GM18868 (cell line): Measurements from ENCODE around the gene TRPV5.

Experiments used
- ATAC-seq: cut with Tn5 transposase; IDR thresholded peaks from one replicate; pipeline ENCODE4 v1.9.1; 2021; ENCODE audit warnings: mild to moderate bottlenecking, moderate library complexity; ENCODE audit not compliant: unreplicated experiment

TRPV5 gene

GRCh38 chr7:142887282-142888015 lies 46.1 kb downstream of the TRPV5 start:
- no peak for ATAC-seq

- no peak for ATAC-seq
Observed at GRCh38 chr7:142886866-142887265, 46.7 kb downstream of the TRPV5 start.

- ATAC-seq, result no peak
Observed at GRCh38 chr7:142885311-142886230, 48.0 kb downstream of the TRPV5 start, which contains the start of gene TRPV6. TSS of gene TRPV6 (minus strand) at chr7:142885745.

- ATAC-seq, result no peak
Observed at GRCh38 chr7:142884286-142884640, 49.3 kb downstream of the TRPV5 start.

GRCh38 chr7:142883571-142884285 lies 49.8 kb downstream of the TRPV5 start:
- ATAC-seq, result no peak

- ATAC-seq, result no peak
Observed at GRCh38 chr7:142883145-142883544, 50.4 kb downstream of the TRPV5 start.

- ATAC-seq, result no peak
Observed at GRCh38 chr7:142882338-142882678, 51.2 kb downstream of the TRPV5 start.

GRCh38 chr7:142881586-142882337 lies 51.8 kb downstream of the TRPV5 start:
- peak; percentile 57 for ATAC-seq

- peak; percentile 68 for ATAC-seq
Observed at GRCh38 chr7:142880876-142881505, 52.6 kb downstream of the TRPV5 start.

GRCh38 chr7:142879060-142879459 lies 54.5 kb downstream of the TRPV5 start:
- no peak for ATAC-seq

GRCh38 chr7:142878315-142878714 lies 55.2 kb downstream of the TRPV5 start:
- no peak for ATAC-seq

GRCh38 chr7:142876991-142877910 lies 56.3 kb downstream of the TRPV5 start:
- no peak for ATAC-seq

- ATAC-seq, result no peak
Observed at GRCh38 chr7:142876236-142876960, 57.1 kb downstream of the TRPV5 start.

GRCh38 chr7:142875456-142875855 lies 58.1 kb downstream of the TRPV5 start:
- ATAC-seq, result no peak

GRCh38 chr7:142874837-142875236 lies 58.7 kb downstream of the TRPV5 start:
- no peak for ATAC-seq

GRCh38 chr7:142874409-142874808 lies 59.1 kb downstream of the TRPV5 start:
- ATAC-seq, result no peak

- ATAC-seq, result no peak
Observed at GRCh38 chr7:142873871-142874270, 59.7 kb downstream of the TRPV5 start.

GRCh38 chr7:142873281-142873784 lies 60.2 kb downstream of the TRPV5 start:
- peak; percentile 85 for ATAC-seq
